Measurements from ENCODE around the gene TCTN2. TPM values are rescaled to one million over a fixed set of nuclear protein-coding genes. Genes with fewer than 3 reads are reported as not detected.

TCTN2 gene
- total RNA-seq, 1 experiment from 2014 or later, result 14.7 TPM

GRCh38 chr12:123633379-123634141 is 37.4 kb upstream of the TCTN2 start, which contains the start of the genes EIF2B1 and GTF2H3:
Gene EIF2B1, minus strand, starts transcription at chr12:123633686. Its CDS starts 129 bp downstream, at chr12:123633557.
Gene GTF2H3, plus strand, starts transcription at chr12:123633829. Its CDS starts 31 bp downstream, at chr12:123633860.
- intact Hi-C loops (cut with micrococcal nuclease; ENCODE audit: unreplicated experiment), result no loop called here

DNA sequence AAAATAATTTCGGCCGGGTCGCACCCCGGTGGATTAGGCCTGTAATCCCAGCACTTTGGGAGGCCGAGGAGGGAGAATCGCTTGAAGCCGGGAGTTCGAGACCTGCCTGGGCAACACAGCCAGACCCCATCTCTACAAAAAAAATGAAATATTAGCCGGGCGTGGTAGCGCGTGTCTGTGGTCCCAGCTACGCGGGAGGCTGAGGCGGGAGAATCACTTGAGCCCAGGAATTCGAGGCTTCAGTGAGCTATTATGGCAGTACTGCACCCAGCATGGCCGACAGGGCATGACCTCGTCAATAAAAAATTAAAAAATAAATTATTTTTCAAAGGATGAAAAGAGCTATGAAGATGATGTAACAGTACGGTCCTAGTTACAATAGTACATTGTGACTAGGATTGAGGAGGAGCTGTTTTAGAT is 36.8 kb upstream of the TCTN2 start:
- Histone ChIP-seq H3K36me3 (ENCODE audit: control insufficient read depth, insufficient read depth, low read length) (peaks cover 5% of the 10 kb centered on the region; the same call in 1 of the 2 replicates), H3K4me3 (ENCODE audit: low read depth in 2 of 2, low read length in 2 of 2) (peak overlapping the region; percentile 97 to 99), H3K4me1 (ENCODE audit: control insufficient read depth, insufficient read depth, low read length) (peaks cover 5% of the 10 kb centered on the region; the same call in 1 of the 2 replicates), H3K27me3 (ENCODE audit: control insufficient read depth, insufficient read depth, low read length) (no peaks in the 10 kb centered on the region), H3K9me3 (ENCODE audit: control insufficient read depth, insufficient read depth, low read depth, low read length) (no peaks in the 10 kb centered on the region), H3K27ac (ENCODE audit: low read length) (peak overlapping the region; percentile 86)
- TSS peak; percentile 97 for BruUV-seq (replicated peaks)
- TF ChIP-seq, protein P1, sequence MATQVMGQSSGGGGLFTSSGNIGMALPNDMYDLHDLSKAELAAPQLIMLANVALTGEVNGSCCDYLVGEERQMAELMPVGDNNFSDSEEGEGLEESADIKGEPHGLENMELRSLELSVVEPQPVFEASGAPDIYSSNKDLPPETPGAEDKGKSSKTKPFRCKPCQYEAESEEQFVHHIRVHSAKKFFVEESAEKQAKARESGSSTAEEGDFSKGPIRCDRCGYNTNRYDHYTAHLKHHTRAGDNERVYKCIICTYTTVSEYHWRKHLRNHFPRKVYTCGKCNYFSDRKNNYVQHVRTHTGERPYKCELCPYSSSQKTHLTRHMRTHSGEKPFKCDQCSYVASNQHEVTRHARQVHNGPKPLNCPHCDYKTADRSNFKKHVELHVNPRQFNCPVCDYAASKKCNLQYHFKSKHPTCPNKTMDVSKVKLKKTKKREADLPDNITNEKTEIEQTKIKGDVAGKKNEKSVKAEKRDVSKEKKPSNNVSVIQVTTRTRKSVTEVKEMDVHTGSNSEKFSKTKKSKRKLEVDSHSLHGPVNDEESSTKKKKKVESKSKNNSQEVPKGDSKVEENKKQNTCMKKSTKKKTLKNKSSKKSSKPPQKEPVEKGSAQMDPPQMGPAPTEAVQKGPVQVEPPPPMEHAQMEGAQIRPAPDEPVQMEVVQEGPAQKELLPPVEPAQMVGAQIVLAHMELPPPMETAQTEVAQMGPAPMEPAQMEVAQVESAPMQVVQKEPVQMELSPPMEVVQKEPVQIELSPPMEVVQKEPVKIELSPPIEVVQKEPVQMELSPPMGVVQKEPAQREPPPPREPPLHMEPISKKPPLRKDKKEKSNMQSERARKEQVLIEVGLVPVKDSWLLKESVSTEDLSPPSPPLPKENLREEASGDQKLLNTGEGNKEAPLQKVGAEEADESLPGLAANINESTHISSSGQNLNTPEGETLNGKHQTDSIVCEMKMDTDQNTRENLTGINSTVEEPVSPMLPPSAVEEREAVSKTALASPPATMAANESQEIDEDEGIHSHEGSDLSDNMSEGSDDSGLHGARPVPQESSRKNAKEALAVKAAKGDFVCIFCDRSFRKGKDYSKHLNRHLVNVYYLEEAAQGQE (IDR thresholded peaks at IDR 0.05; ENCODE audit: insufficient read depth in 1 of 2, low read depth in 2 of 2, low read length in 1 of 2), result no peak
- TF ChIP-seq SIN3A (IDR thresholded peaks at IDR 0.05; ENCODE audit: borderline replicate concordance, insufficient read depth, low read depth, low read length) (no peak), CTCF (IDR thresholded peaks at IDR 0.05) (no peak), POLR2AphosphoS5 (IDR thresholded peaks at IDR 0.05; ENCODE audit: low read depth, low read length) (no peak), TCF7L2 (IDR thresholded peaks at IDR 0.05; ENCODE audit: low read depth, low read length) (no peak)
- DNase-seq (ENCODE audit: low read depth, low spot score), result no peak
- in situ Hi-C loops (cut with HindIII; ENCODE audit: low pct_unique_long_range_greater_than_20kb, low sequenced_read_pairs) (no loop called here), intact Hi-C loops (cut with micrococcal nuclease; ENCODE audit: unreplicated experiment) (no loop called here)
- ChIA-PET CTCF (no interaction called here), POLR2A (interaction anchor here (0.6 to 1.1 kb wide), 2 partner anchors 31 to 48 kb away, joined by 3 to 7 read pairs; no protein-coding TSS in a partner anchor)
- 0 out of 2 replicates have a peak, but pooled peaks have one; percentile 5 for ATAC-seq

More at GRCh38 chr12:123633379-123634141, 37.4 kb upstream of the TCTN2 start, which contains the start of the genes EIF2B1 and GTF2H3:
- ATAC-seq (peak; percentile 100), DNase-seq (ENCODE audit: low read depth, low spot score) (peak; percentile 78)
- Histone ChIP-seq H3K27ac (ENCODE audit: low read length) (peak within 1 kb of the TSS; percentile 92), H3K36me3 (ENCODE audit: control insufficient read depth, insufficient read depth, low read length) (peaks cover 5% of the 10 kb centered on the region; the same call in 1 of the 2 replicates), H3K4me1 (ENCODE audit: control insufficient read depth, insufficient read depth, low read length) (peaks cover 5% of the 10 kb centered on the region; the same call in 1 of the 2 replicates), H3K27me3 (ENCODE audit: control insufficient read depth, insufficient read depth, low read length) (no peaks in the 10 kb centered on the region), H3K9me3 (ENCODE audit: control insufficient read depth, insufficient read depth, low read depth, low read length) (no peaks in the 10 kb centered on the region), H3K4me3 (ENCODE audit: low read depth in 2 of 2, low read length in 2 of 2) (peak within 1 kb of the TSS; percentile 97 to 99)
- BruUV-seq (replicated peaks), result no TSS peak
- TF ChIP-seq, protein P1 (IDR thresholded peaks at IDR 0.05; ENCODE audit: insufficient read depth in 1 of 2, low read depth in 2 of 2, low read length in 1 of 2), result peak in 1 of 2 experiments; percentile 47; a peak in 1 of 4 replicates
- TF ChIP-seq TCF7L2 (IDR thresholded peaks at IDR 0.05; ENCODE audit: low read depth, low read length) (no peak), SIN3A (IDR thresholded peaks at IDR 0.05; ENCODE audit: borderline replicate concordance, insufficient read depth, low read depth, low read length) (peak; percentile 98; the same call in 1 of the 2 replicates), POLR2AphosphoS5 (IDR thresholded peaks at IDR 0.05; ENCODE audit: low read depth, low read length) (peak; percentile 96)
- CTCF ChIA-PET, result no interaction called here
- in situ Hi-C loops (cut with HindIII; ENCODE audit: low pct_unique_long_range_greater_than_20kb, low sequenced_read_pairs), result no loop called here
- POLR2A ChIA-PET, result interaction anchor here (1.1 kb wide), 1 partner anchor 47 kb away, joined by 3 read pairs; no protein-coding TSS in a partner anchor
